GM18508 (cell line): ENCODE results near the gene ACBD6.
"Not testable (repeated sequence)": the region's sequence is repeated elsewhere in the genome, so short reads cannot be mapped to it uniquely, and the experiment has no call there.

Source experiments
- ATAC-seq: cut with Tn5 transposase; IDR thresholded peaks from one replicate; pipeline ENCODE4 v1.9.1; 2021; ENCODE audit warnings: moderate number of reproducible peaks; ENCODE audit not compliant: insufficient read depth, unreplicated experiment

Gene ACBD6

DNA sequence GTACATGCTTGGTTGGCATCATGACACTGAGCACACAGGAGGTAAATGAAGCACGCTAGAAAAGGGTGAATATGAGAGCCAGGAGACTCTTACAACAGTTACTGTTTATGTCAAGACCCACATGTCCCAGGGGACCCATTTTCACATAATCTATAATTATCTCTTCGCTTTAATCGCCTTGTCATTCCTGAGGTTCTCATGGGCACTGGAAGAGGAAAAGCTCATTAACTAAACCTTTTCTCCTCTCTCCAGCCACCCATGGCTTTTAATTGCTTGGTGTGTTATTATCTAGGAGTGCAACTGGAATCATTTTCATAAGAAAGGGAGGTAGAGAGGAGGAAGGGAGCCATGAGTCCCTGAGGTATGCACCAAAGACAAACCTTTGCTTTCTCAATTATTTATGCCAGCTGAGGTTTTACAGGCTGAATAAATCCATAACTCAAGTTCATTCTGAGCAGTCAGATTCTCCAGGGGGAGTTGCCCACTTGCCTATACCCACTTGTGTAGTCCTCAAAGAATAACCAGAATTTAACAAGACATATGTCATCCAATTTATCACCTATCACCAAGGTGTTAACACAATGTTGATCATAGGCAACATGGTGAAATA is 77.4 kb downstream of the ACBD6 start:
- ATAC-seq = no peak

DNA sequence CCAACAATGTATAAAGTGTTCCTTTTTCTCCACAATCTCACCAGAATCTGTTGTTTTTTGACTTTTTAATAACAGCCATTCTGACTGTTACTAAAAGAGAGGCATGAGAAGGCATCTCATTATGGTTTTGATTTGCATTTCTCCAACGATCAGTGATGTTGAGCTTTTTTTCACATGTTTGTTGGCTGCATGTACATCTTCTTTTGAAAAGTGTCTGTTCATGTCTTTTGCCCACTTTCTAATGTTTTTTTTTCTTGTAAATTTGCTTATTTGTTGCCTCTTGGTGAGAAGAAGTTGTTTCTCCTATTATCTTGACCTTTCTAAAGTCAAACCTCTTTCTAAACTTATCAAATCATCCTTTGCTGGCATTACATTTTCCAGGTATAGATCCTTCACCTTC is 80.8 kb downstream of the ACBD6 start:
- ATAC-seq = no peak

DNA sequence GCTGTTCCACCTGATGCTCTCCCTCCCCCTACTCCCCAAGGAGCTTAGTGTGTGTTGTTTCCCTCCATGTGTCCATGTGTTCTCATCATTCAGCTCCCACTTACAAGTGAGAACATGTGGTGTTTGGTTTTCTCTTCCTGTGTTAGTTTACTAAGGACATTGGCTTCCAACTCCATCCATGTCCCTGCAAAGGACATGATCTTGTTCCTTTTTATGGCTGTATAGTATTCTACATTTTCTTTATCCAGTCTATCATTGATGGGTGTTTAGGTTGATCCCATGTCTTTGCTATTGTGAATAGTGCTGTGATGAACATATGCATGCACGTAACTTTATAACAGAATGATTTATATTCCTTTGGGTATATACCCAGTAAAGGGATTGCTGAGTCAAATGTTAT is 81.2 kb downstream of the ACBD6 start:
- ATAC-seq = not testable (repeated sequence)

DNA sequence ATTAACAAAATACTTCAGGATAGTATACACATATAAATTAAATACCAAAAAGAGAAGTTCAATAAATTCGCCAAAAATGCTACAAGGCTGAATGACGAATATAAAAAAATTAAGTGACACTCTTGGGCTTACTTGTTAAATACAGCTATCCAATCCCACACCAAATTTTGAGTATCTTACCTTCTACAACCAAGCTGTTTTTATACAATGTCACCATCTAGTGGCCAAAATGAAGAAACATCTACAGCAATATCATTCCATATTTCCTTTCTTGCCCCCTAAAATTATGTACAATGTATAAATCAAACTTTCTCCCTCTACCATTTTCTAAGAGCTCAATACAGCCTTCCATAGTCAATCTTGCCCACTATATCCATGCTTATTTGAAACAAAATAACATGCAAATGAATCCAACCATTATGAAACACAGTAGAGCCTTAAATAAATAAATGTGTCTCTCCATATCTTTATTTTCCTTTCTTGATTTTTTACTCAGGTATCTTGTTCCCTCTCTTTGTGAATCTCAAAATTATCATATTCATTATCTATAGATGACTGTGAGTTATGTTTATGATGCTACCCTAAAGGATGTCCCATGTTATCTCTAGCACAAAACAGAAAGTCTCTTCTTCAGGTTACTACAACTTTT is 86.3 kb downstream of the ACBD6 start:
- ATAC-seq = no peak

GRCh38 chr1:180415236-180415848 is 87.0 kb downstream of the ACBD6 start:
- ATAC-seq = no peak

- no peak for ATAC-seq
Observed at GRCh38 chr1:180412583-180412982, 89.8 kb downstream of the ACBD6 start.

- ATAC-seq = not testable (repeated sequence)
Observed at GRCh38 chr1:180408128-180408527, 94.2 kb downstream of the ACBD6 start.

GRCh38 chr1:180407051-180407450 is 95.3 kb downstream of the ACBD6 start:
- ATAC-seq = no peak

- ATAC-seq = no peak
Observed at GRCh38 chr1:180402551-180402950, 99.8 kb downstream of the ACBD6 start.

DNA sequence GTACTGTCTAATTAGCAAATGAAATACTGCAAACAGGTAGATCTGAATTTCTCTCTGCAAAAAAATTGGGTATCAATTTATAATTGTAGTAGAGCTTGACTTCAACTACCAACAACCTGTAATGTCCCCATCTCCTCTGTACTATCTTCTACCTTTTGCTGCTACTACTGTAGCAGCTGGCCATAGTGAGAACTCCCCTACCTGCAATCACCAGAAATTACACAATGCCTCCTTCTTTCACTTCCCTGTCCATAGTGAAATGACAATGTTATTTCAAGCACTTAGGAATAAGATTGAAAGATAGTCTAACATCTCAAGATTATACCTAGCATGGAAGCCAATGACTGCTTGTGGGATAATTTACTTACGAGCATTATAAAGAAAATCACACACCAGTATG is 100.4 kb downstream of the ACBD6 start:
- no peak for ATAC-seq

DNA sequence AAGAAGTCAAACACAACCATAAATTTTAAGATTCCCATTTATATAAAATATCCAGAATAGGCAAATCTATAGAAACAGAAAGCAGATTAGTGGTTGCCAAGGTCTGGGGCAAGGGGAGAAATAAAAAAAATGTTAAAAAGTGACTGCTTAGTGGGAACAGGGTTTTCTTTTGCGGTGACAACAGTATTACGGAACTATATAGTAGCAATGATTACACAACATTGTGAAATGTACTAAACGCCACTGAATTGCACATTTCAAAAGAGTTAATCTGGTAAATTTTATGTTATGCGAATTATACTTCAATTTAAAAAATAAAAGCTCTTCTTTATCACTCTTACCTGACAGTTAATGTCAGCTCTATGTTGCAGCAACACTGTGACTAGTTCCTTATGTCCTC is 105.2 kb downstream of the ACBD6 start:
- no peak for ATAC-seq

DNA sequence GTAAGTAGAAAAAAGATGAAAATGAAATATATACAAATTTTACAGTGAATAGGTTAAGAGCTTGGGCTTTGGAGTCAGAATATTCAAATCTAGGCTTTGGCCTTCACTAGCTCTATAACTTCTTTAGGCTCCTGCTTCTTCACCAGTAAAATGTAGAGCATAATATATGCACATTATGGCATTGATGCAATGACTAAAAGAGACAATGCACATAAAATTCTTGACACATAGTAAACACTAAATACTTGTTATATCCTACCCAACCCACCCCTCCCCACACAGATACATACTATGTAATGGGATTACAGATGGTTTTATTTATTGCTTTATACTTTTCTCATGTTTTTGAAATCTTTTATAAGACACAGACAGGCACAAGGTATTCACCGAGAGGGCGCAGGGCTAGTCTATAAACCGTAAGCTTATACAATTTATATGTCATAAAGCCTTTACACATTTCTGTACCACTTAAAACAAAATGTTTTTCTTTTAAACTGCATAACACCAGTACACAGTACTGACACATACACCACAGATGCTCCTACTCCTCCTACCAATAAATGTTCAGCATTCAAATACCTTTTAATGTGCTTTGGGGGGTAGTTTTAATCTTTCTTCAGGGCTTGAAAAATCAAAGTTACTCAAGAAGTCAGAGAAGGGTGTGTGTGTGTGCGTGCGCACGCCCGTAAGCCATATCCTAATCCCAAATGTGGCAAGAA is 109.8 kb downstream of the ACBD6 start:
- no peak for ATAC-seq

DNA sequence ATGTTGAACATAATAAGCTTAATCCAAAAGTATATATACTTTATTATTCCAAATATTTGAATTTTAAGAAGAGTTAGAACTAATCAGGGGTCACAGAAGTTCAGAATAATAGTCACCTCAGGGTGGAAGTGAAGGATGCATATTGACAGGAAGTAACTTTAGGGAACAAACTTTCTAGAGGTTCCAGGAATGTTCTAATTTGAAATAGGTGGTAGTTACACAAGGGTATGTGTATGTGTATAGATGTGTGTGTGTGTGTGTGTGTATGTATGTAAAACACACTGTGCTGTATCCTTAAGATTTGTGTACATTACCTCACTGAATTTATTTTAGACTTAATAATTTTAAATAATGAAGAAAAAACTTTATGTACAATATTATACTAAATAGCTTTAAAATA is 110.4 kb downstream of the ACBD6 start:
- ATAC-seq = no peak

GRCh38 chr1:180387413-180387812 is 115.0 kb downstream of the ACBD6 start:
- no peak for ATAC-seq

DNA sequence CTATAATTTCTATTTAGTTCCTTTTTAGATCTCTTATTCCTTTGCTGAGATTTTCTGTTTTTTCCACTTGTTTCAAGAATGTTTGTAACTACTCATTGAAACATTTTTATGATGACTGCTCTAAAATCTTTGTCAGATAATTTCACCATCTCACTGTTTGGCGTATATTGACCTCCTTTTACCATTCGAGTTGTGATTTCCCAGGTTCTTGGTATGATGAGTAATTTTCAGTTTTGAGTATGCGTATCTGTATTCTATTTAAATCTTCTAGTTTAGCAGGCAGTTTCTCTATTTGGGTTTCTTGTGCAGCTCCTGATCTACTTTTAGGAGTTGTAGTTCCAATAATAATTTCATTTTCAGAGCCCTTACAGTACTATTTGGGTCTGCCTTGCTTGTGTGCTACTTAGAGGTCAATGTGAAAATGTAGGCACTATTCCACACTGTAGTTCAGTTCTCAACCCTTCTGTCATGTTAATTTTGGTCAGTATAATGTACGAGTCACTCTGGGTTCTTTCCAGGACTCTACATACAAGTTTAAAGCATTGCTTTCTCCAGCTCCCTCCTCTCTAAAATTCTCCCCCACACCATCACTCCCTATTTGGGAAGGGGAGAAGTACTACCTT is 115.5 kb downstream of the ACBD6 start:
- no peak for ATAC-seq

GRCh38 chr1:180385144-180385543 is 117.2 kb downstream of the ACBD6 start:
- ATAC-seq = no peak

DNA sequence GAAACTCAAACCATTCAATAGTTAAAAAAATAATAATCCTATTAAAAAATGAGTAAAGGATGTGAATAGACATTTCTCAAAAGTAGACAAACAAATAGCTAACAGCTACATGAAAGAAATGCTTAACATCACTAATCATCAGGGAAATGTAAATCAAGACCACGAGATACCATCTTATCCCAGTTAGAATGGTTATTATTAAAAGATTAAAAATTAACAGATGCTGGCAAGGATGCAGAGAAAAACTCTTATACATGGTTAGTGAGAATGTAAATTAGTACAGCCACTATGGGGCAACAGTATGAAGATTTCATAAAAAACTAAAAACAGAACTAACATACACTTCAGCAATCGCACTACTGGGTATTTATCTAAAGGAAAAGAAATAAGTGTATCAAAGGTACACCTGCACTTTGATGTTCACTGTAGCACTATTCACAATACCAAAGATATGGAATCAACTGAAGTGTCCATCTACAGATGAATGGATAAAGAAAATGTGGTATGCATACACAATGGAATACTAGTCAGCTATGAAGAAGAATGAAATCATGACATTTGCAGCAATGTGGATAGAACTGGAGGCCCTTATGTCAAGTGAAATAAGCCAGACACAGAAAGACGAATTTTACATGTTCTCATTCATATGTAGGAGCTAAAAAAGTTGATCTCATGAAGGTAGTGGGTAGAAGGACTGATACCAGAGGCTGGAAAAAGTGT is 117.9 kb downstream of the ACBD6 start:
- ATAC-seq = no peak

DNA sequence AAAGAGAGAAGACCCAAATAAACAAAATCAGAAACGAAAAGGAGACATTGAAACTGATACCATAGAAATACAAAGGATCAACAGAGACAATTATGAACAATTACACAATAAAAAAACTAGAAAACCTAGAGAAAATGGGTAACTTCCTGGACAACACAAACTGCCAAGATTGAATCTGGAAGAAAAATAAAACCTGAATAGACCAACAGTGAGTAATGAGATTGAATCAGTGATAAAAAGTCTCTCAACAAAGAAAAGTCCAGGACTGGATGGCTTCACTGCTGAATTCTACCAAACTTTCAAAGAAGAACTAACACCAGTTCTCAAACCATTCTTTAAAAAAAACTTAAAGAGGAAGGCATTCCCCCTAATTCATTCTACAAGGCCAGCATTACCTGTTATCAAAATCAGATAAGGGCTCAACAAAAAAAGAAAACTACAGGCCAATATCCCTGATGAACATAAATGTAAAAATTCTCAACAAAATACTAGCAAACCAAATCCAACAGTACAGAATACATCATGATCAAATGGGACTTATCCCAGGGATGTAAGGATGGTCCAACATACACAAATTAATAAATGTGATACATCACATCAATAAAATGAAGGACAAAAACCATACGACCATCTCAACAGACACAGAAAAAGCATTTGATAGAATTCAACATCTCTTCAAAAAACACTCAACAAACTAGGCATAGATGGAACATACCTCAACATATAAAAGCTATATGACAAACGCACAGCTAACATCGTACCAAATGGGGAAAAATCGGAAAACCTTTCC is 119.9 kb downstream of the ACBD6 start:
- ATAC-seq = no peak

- ATAC-seq = no peak
Observed at GRCh38 chr1:180381184-180381580, 121.2 kb downstream of the ACBD6 start.
